ENCODE data around the gene SYMPK. TPM values are rescaled to one million over a fixed set of nuclear protein-coding genes. Genes with fewer than 3 reads are reported as not detected.
A peak's percentile ranks its signal among the peaks of the same experiment; 100 is the strongest.
"Not testable (repeated sequence)": the region's sequence is repeated elsewhere in the genome, so short reads cannot be mapped to it uniquely, and the experiment has no call there.

Gene SYMPK
- total RNA-seq, 2 experiments from 2014 or later = 88.3 to 89.2 TPM

DNA sequence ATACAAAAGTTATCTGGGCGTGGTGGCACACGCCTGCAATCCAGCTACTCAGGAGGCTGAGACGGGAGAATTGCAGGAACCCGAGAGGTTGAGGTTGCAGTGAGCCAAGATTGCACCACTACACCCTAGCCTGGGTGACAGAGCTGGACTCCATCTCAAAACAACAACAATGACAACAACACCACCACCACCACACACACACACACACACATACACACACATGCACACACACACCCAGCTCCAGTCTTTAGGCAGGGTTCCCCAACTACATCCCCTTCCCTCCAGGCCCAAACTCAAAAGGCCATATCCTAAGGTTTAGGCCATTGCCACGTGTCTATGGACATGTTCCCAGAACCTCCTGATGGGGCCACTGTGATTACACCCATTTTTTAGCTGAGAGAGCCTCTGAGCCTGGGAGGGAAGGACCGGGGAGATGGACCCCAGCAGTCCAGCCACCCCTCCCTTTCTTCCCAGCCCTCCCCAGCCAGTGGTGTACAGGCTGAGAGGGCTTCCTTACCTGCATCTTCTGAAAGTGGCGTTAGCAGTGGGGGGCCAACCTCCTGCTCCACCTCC lies 61.3 kb downstream of the SYMPK start:
- Mint-ChIP-seq H3K4me1 (peaks cover 5% of the 10 kb centered on the region), H3K27ac (no peak overlapping the region), H3K27me3 (peaks cover 32% of the 10 kb centered on the region), H3K4me3 (no peak overlapping the region), H3K9me3 (no peaks in the 10 kb centered on the region), H3K36me3 (ENCODE audit: low read depth) (no peaks in the 10 kb centered on the region)
- ChIA-PET POLR2A (interaction anchor here (0.8 to 1.0 kb wide), 2 partner anchors 9 to 84 kb away, joined by 3 read pairs; partner anchors contain the start of genes DMWD and IRF2BP1), CTCF (interaction anchor here (3.6 to 8.8 kb wide), 2 partner anchors 16 to 30 kb away, joined by 22 to 212 read pairs; partner anchors contain the start of gene SIX5)
- DNase-seq = no peak

- no peak for DNase-seq
- ChIA-PET POLR2A (interaction anchor here (0.9 to 2.2 kb wide), 2 partner anchors 14 to 30 kb away, joined by 3 to 21 read pairs; partner anchors contain the start of gene SIX5), CTCF (interaction anchor here (0.5 to 8.8 kb wide), 12 partner anchors 9 to 279 kb away, joined by 3 to 212 read pairs (median 4); partner anchors contain the start of gene SIX5)
- Mint-ChIP-seq H3K9me3 (no peaks in the 10 kb centered on the region), H3K4me1 (peaks cover 5% of the 10 kb centered on the region), H3K36me3 (ENCODE audit: low read depth) (no peaks in the 10 kb centered on the region), H3K4me3 (no peak overlapping the region), H3K27ac (no peak overlapping the region), H3K27me3 (peaks cover 39% of the 10 kb centered on the region)
Measured at GRCh38 chr19:45800070-45800553, 62.8 kb downstream of the SYMPK start.

DNA sequence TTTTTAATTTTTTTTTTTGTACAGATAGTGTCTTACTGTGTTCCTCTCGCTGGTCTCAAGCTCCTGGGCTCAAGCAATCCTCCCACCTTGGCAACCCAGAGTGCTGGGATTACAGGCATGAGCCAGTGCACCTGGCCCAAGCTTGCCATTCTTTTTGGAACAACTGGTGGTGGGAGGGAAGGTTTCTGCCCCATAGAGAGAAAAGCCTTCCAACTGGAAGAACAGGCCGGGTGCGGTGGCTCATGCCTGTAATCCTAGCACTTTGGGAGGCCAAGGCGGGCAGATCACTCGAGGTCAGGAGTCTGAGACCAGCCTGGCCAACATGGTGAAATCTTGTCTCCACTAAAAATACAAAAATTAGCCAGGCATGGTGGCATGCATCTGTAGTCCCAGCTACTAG lies 63.4 kb downstream of the SYMPK start:
- POLR2A ChIA-PET = interaction anchor here (0.8 to 2.2 kb wide), 4 partner anchors 14 to 69 kb away, joined by 3 to 21 read pairs (median 3); partner anchors contain the start of genes FBXO46 and SIX5
- not testable (repeated sequence) for H3K27ac Mint-ChIP-seq; H3K9me3 Mint-ChIP-seq; H3K4me3 Mint-ChIP-seq; DNase-seq; H3K36me3 Mint-ChIP-seq (ENCODE audit: low read depth); H3K4me1 Mint-ChIP-seq
- CTCF ChIA-PET = interaction anchor here (0.5 to 8.8 kb wide), 18 partner anchors 9 to 278 kb away, joined by 3 to 212 read pairs (median 4); partner anchors contain the start of genes FBXO46, MYPOP and SIX5
- peaks cover 45% of the 10 kb centered on the region for H3K27me3 Mint-ChIP-seq

- H3K4me1 Mint-ChIP-seq = peaks cover 8% of the 10 kb centered on the region
- no peaks in the 10 kb centered on the region for H3K9me3 Mint-ChIP-seq
- H3K27ac Mint-ChIP-seq = no peak overlapping the region
- no peaks in the 10 kb centered on the region for H3K36me3 Mint-ChIP-seq (ENCODE audit: low read depth)
- POLR2A ChIA-PET = interaction anchor here (0.8 to 2.2 kb wide), 4 partner anchors 15 to 69 kb away, joined by 3 to 21 read pairs (median 3); partner anchors contain the start of genes FBXO46 and SIX5
- peak; percentile 65 for DNase-seq
- no peak overlapping the region for H3K4me3 Mint-ChIP-seq
- peaks cover 47% of the 10 kb centered on the region for H3K27me3 Mint-ChIP-seq
- CTCF ChIA-PET = interaction anchor here (0.8 to 8.8 kb wide), 16 partner anchors 9 to 230 kb away, joined by 3 to 212 read pairs (median 4); partner anchors contain the start of genes FBXO46, MYPOP and SIX5
Measured at GRCh38 chr19:45798995-45799517, 63.9 kb downstream of the SYMPK start.

- no peak overlapping the region for H3K27ac Mint-ChIP-seq
- H3K9me3 Mint-ChIP-seq = no peaks in the 10 kb centered on the region
- no peak for DNase-seq
- peaks cover 52% of the 10 kb centered on the region for H3K27me3 Mint-ChIP-seq
- H3K36me3 Mint-ChIP-seq (ENCODE audit: low read depth) = peaks cover 22% of the 10 kb centered on the region
- H3K4me3 Mint-ChIP-seq = no peak overlapping the region
- POLR2A ChIA-PET = no interaction called here
- CTCF ChIA-PET = interaction anchor here (1.4 to 8.8 kb wide), 2 partner anchors 10 to 23 kb away, joined by 5 to 212 read pairs; partner anchors contain the start of gene SIX5
- peaks cover 39% of the 10 kb centered on the region for H3K4me1 Mint-ChIP-seq
Measured at GRCh38 chr19:45794627-45795026, 68.3 kb downstream of the SYMPK start.

GRCh38 chr19:45793876-45794275 lies 69.1 kb downstream of the SYMPK start:
- peaks cover 39% of the 10 kb centered on the region for H3K4me1 Mint-ChIP-seq
- H3K27ac Mint-ChIP-seq = no peak overlapping the region
- peaks cover 54% of the 10 kb centered on the region for H3K27me3 Mint-ChIP-seq
- no peak for DNase-seq
- CTCF ChIA-PET = interaction anchor here (3.7 kb wide), 1 partner anchor 15 kb away, joined by 16 read pairs; no protein-coding TSS in a partner anchor
- POLR2A ChIA-PET = interaction anchor here (0.9 kb wide), 1 partner anchor 29 kb away, joined by 3 read pairs; no protein-coding TSS in a partner anchor
- H3K4me3 Mint-ChIP-seq = no peak overlapping the region
- no peaks in the 10 kb centered on the region for H3K9me3 Mint-ChIP-seq
- peaks cover 30% of the 10 kb centered on the region for H3K36me3 Mint-ChIP-seq (ENCODE audit: low read depth)

GRCh38 chr19:45793178-45793564 lies 69.8 kb downstream of the SYMPK start:
- H3K9me3 Mint-ChIP-seq = no peaks in the 10 kb centered on the region
- ChIA-PET CTCF (interaction anchor here (0.7 to 3.7 kb wide), 5 partner anchors 12 to 62 kb away, joined by 3 to 36 read pairs (median 14); partner anchors contain the start of genes FBXO46 and SIX5), POLR2A (interaction anchor here (0.9 to 3.4 kb wide), 5 partner anchors 9 to 70 kb away, joined by 3 to 32 read pairs (median 3); partner anchors contain the start of gene SIX5)
- peak overlapping the region; percentile 71 for H3K4me3 Mint-ChIP-seq
- peaks cover 37% of the 10 kb centered on the region for H3K36me3 Mint-ChIP-seq (ENCODE audit: low read depth)
- H3K4me1 Mint-ChIP-seq = peaks cover 37% of the 10 kb centered on the region
- H3K27me3 Mint-ChIP-seq = peaks cover 53% of the 10 kb centered on the region
- no peak for DNase-seq
- peak overlapping the region; percentile 53 for H3K27ac Mint-ChIP-seq

- POLR2A ChIA-PET = interaction anchor here (0.7 to 3.4 kb wide), 6 partner anchors 10 to 71 kb away, joined by 3 to 32 read pairs (median 3); partner anchors contain the start of gene SIX5
- H3K9me3 Mint-ChIP-seq = no peaks in the 10 kb centered on the region
- peaks cover 42% of the 10 kb centered on the region for H3K36me3 Mint-ChIP-seq (ENCODE audit: low read depth)
- peaks cover 53% of the 10 kb centered on the region for H3K27me3 Mint-ChIP-seq
- peak within 1 kb of the TSS; percentile 78 for H3K27ac Mint-ChIP-seq
- peaks cover 37% of the 10 kb centered on the region for H3K4me1 Mint-ChIP-seq
- CTCF ChIA-PET = interaction anchor here (0.6 to 3.7 kb wide), 6 partner anchors 12 to 62 kb away, joined by 3 to 36 read pairs (median 9); partner anchors contain the start of genes FBXO46 and SIX5
- peak; percentile 100 for DNase-seq
- peak within 1 kb of the TSS; percentile 96 for H3K4me3 Mint-ChIP-seq
Measured at GRCh38 chr19:45792470-45793177, 70.3 kb downstream of the SYMPK start, which contains the start of gene DMWD. TSS of gene DMWD (minus strand) at chr19:45792845. CDS start at chr19:45792756, 89 bp downstream.

DNA sequence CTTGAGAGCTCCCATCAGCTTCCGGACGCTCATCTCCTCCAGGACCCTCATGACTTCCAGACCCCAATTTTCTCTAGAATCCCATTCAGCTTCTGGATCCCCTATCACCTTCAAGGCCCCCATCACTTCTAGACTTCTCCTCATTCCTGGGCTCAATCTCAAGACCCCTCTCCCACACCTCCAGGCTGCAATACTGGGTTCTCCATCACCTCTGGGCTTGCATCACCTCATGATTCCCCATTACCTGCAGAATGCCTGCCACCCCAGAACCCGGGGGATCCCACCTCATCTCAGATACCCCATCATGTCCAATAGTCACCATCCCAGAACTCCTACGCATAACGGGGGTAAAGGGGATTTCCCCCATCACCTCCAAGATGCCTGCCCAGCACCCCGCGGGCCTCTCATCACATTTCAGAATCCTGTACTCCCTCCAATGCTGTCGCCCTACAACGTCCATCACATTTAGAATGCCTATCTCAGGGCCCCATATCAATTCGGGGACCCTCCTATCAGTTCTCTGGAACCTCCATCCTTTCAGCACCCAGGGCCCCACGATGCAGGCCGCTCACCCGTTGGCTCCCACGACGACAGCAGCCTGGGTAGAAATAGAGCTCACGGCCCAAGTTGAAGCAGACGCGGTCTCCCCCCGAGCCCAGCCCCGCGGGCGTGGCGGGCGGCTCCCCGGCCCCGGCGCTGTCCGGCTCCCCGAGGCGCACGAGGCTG lies 71.0 kb downstream of the SYMPK start:
- H3K9me3 Mint-ChIP-seq = no peaks in the 10 kb centered on the region
- POLR2A ChIA-PET = interaction anchor here (0.7 to 3.4 kb wide), 3 partner anchors 22 to 71 kb away, joined by 3 to 32 read pairs (median 5); partner anchors contain the start of gene SIX5
- peak overlapping the region; percentile 78 for H3K27ac Mint-ChIP-seq
- H3K4me3 Mint-ChIP-seq = peak overlapping the region; percentile 96
- H3K36me3 Mint-ChIP-seq (ENCODE audit: low read depth) = peaks cover 49% of the 10 kb centered on the region
- DNase-seq = peak; percentile 32
- CTCF ChIA-PET = interaction anchor here (1.8 to 3.7 kb wide), 3 partner anchors 13 to 25 kb away, joined by 14 to 36 read pairs (median 16); partner anchors contain the start of gene SIX5
- peaks cover 50% of the 10 kb centered on the region for H3K27me3 Mint-ChIP-seq
- peaks cover 37% of the 10 kb centered on the region for H3K4me1 Mint-ChIP-seq

- peak overlapping the region; percentile 96 for H3K4me3 Mint-ChIP-seq
- peaks cover 56% of the 10 kb centered on the region for H3K36me3 Mint-ChIP-seq (ENCODE audit: low read depth)
- CTCF ChIA-PET = interaction anchor here (1.2 to 3.7 kb wide), 3 partner anchors 8 to 21 kb away, joined by 8 to 36 read pairs (median 16); partner anchors contain the start of gene SIX5
- H3K27ac Mint-ChIP-seq = peak overlapping the region; percentile 29
- H3K9me3 Mint-ChIP-seq = no peaks in the 10 kb centered on the region
- DNase-seq = peak; percentile 73
- H3K27me3 Mint-ChIP-seq = peaks cover 41% of the 10 kb centered on the region
- POLR2A ChIA-PET = interaction anchor here (0.6 to 3.4 kb wide), 4 partner anchors 8 to 203 kb away, joined by 3 to 32 read pairs (median 4); partner anchors contain the start of gene SIX5
- H3K4me1 Mint-ChIP-seq = peaks cover 37% of the 10 kb centered on the region
Measured at GRCh38 chr19:45790942-45791341, 72.0 kb downstream of the SYMPK start.

DNA sequence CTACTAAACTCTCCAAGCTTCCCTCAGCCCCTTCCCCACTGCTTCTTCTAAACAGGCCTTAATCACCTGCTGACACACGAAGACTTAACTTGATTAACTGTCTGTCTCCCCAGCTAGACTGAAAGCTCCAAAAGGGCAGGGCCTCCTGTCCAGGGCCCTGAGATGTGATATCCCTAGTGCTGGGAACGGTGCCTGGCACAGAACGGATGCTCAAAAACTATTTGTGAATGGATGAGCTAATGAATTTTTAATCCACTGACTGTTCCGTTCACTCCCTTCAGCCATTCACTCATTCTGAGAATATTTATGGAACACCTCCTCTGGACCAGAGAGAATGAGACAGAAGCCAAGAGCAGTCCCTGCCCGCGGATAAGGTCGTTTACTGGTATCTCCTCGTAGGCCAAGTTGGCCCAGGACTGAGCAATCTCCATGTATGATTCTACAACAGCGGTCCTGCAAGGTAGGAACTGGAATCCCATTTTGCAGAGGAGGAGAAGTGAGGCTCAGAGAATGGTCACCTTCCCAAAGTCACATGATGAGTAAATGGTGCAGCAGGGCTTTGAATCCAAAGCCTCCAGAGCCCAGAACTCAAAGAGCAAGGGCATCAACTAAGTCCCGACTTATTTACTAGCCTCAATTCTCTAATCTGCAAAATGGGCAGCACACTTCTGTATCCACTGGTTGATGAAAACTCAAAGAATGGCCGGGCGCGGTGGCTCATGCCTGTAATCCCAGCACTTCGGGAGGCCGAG lies 73.7 kb downstream of the SYMPK start:
- Mint-ChIP-seq H3K27ac (no peak overlapping the region), H3K36me3 (ENCODE audit: low read depth) (peaks cover 60% of the 10 kb centered on the region), H3K27me3 (peaks cover 25% of the 10 kb centered on the region), H3K4me1 (peaks cover 35% of the 10 kb centered on the region), H3K4me3 (no peak overlapping the region), H3K9me3 (no peaks in the 10 kb centered on the region)
- ChIA-PET CTCF (interaction anchor here (1.6 to 2.1 kb wide), 2 partner anchors 10 to 20 kb away, joined by 4 to 11 read pairs; partner anchors contain the start of gene SIX5), POLR2A (interaction anchor here (1.0 kb wide), 1 partner anchor 16 kb away, joined by 4 read pairs; no protein-coding TSS in a partner anchor)
- DNase-seq = no peak
